K562 (cell line): Measurements from ENCODE around the gene XPNPEP1. TPM values are rescaled to one million over a fixed set of nuclear protein-coding genes. Genes with fewer than 3 reads are reported as not detected.

Experiments used
- ATAC-seq: fragments of 200-7000 bp; cut with Tn5 transposase; 3 replicates; pipeline ENCODE4 v1.9.1; 2020; ENCODE audit warnings: moderate library complexity
- BruUV-seq: library from RNA; stranded (reverse); fragments of 400-500 nt; replicated peaks from 2 replicates; lab custom pipeline; 2021; lab: Mats Ljungman, UMichigan
- CTCF ChIA-PET: fragments of 300-600 bp; formaldehyde crosslinking; extraction: SDS; loops from one replicate; lab custom pipeline; 2021; ENCODE audit warnings: low intra/inter-chr PET ratio; lab: Yijun Ruan, JAX
- POLR2A ChIA-PET: fragments of 300-600, 350-650 bp; sonication (Branson Sonifier 250); formaldehyde crosslinking; extraction: SDS; loops from one replicate; lab custom pipeline; 2021; ENCODE audit warnings: antibody characterized with exemption, inconsistent platforms; lab: Yijun Ruan, JAX
- DNase-seq, 4 experiments: peaks; one replicate each; pipeline versions ENCODE4 v3.0.0 to v3.0.0-alpha.2; 2011 to 2018; ENCODE audit warnings: low spot score in 3 of 4, mixed read lengths in 3 of 4; ENCODE audit errors: extremely low read depth in 1 of 4
- FAIRE-seq: peaks from 2 replicates; lab custom pipeline; 2011; peaks lifted over from hg19 to GRCh38; lab: Jason Lieb, UNC
- H2AFZ ChIP-seq: 2 replicates; pipeline ENCODE4 v1.6.0; 2011; ENCODE audit warnings: low read depth, low read length, control low read depth, inconsistent platforms
- H3K27ac ChIP-seq: fragments of 200-600 bp; 3 replicates; pipeline ENCODE4 v1.8.0; 2011; ENCODE audit warnings: low read depth, mild to moderate bottlenecking, control low read depth, inconsistent platforms, low read length, moderate library complexity, mixed read lengths; ENCODE audit errors: extremely low read depth
- H3K27me3 ChIP-seq, 2 experiments: fragments of 300-600 bp in 1 of 2; 2 replicates in 1 of 2; 3 replicates in 1 of 2; pipeline versions ENCODE4 v1.6.0 to v1.8.0; 2011; ENCODE audit warnings: inconsistent platforms in 2 of 2, low read length in 2 of 2, mild to moderate bottlenecking in 1 of 2, mixed read lengths in 1 of 2, moderate library complexity in 1 of 2; ENCODE audit not compliant: control insufficient read depth in 2 of 2, insufficient read depth in 2 of 2
- H3K36me3 ChIP-seq: fragments of 300-600 bp; 3 replicates; pipeline ENCODE4 v1.8.0; 2011; ENCODE audit warnings: mild to moderate bottlenecking, low read length, inconsistent platforms; ENCODE audit not compliant: control insufficient read depth, insufficient read depth
- H3K4me1 ChIP-seq, 2 experiments: fragments of 200-600 bp in 1 of 2; replicated peaks in 1 of 2; 2 replicates in 1 of 2; 3 replicates in 1 of 2; pipeline versions ENCODE4 v1.5.1 to v1.8.0; 2011; ENCODE audit warnings: inconsistent platforms in 2 of 2, low read length in 2 of 2, mild to moderate bottlenecking in 1 of 2, mixed read lengths in 1 of 2, moderate library complexity in 1 of 2; ENCODE audit not compliant: control insufficient read depth in 2 of 2, insufficient read depth in 2 of 2
- H3K4me2 ChIP-seq: 2 replicates; pipeline ENCODE4 v1.6.1; 2011; ENCODE audit warnings: low read length, control low read depth, inconsistent platforms, mixed read lengths; ENCODE audit not compliant: insufficient read depth
- H3K4me3 ChIP-seq: fragments of 200-600 bp; sonication (generic), shearing (Covaris generic); 2 replicates; pipeline ENCODE4 v1.5.1; 2016; ENCODE audit warnings: control low read depth, inconsistent platforms
- H3K79me2 ChIP-seq: fragments of 200-600 bp; 3 replicates; pipeline ENCODE4 v1.8.0; 2011; ENCODE audit warnings: low read length, inconsistent platforms; ENCODE audit not compliant: control insufficient read depth, insufficient read depth
- H3K9ac ChIP-seq, 2 experiments: 2 replicates each; pipeline versions ENCODE4 v1.6.0 to v1.6.1; 2011; ENCODE audit warnings: low read depth in 2 of 2, low read length in 2 of 2, control low read depth in 1 of 2, inconsistent platforms in 1 of 2, mild to moderate bottlenecking in 1 of 2, mixed read lengths in 1 of 2; ENCODE audit not compliant: insufficient read depth in 1 of 2
- H3K9me1 ChIP-seq: one replicate; pipeline ENCODE4 v1.6.0; 2011; ENCODE audit warnings: inconsistent platforms, mild to moderate bottlenecking, low read length, moderate library complexity; ENCODE audit not compliant: control insufficient read depth, insufficient read depth
- H3K9me3 ChIP-seq: replicated peaks from 2 replicates; pipeline ENCODE4 v1.5.1; 2011; ENCODE audit warnings: low read depth, low read length, inconsistent platforms; ENCODE audit not compliant: control insufficient read depth, insufficient read depth
- H4K20me1 ChIP-seq: replicated peaks from 2 replicates; pipeline ENCODE4 v1.6.1; 2011; ENCODE audit warnings: low read length, inconsistent platforms, mixed read lengths; ENCODE audit not compliant: control insufficient read depth, insufficient read depth
- CBX8 ChIP-seq: fragments of 200-600 bp; sonication (generic); IDR thresholded peaks from 2 replicates; pipeline ENCODE4 v1.6.1; 2012; ENCODE audit warnings: borderline replicate concordance, mixed run types, low read depth, mild to moderate bottlenecking, moderate library complexity, mixed read lengths, low read length, control low read depth, inconsistent platforms; ENCODE audit not compliant: poor library complexity, severe bottlenecking; ENCODE audit errors: extremely low read depth
- CEBPG ChIP-seq, 3 experiments: fragments of 200-800 bp in 1 of 3; sonication (Bioruptor generic) in 1 of 3; sonication (generic) in 1 of 3; formaldehyde crosslinking in 1 of 3; IDR thresholded peaks in 2 of 3; conservative IDR thresholded peaks in 1 of 3; 2 replicates each; pipeline versions ENCODE4 v1.6.1 to v1.8.0; 2016 to 2022; ENCODE audit warnings: missing compliant biosample characterization in 2 of 3, missing genetic modification characterization in 2 of 3, mild to moderate bottlenecking in 1 of 3, missing genetic modification reagents in 1 of 3
- DACH1 ChIP-seq: fragments of 450-650 bp; IDR thresholded peaks from 2 replicates; pipeline ENCODE4 v1.6.1; 2018; ENCODE audit not compliant: partially characterized antibody
- HMG20B ChIP-seq: fragments of 250-450 bp; sonication (Bioruptor Pico); IDR thresholded peaks from 2 replicates; pipeline ENCODE4 v1.5.0; 2021; ENCODE audit warnings: mild to moderate bottlenecking
- IFI16 ChIP-seq: fragments of 250-450 bp; sonication (Bioruptor Pico); IDR thresholded peaks from 2 replicates; pipeline ENCODE4 v2.1.2; 2022; ENCODE audit warnings: mild to moderate bottlenecking, inconsistent platforms
- KLF1 ChIP-seq: fragments of 450-650 bp; IDR thresholded peaks from 2 replicates; pipeline ENCODE4 v1.6.1; 2016; ENCODE audit warnings: missing genetic modification characterization, missing compliant biosample characterization
- PHTF2 ChIP-seq: fragments of 250-450 bp; sonication (Bioruptor Pico); IDR thresholded peaks from 2 replicates; pipeline ENCODE4 v1.5.0; 2021; ENCODE audit warnings: mild to moderate bottlenecking
- POU5F1 ChIP-seq: fragments of 150-350 bp; IDR thresholded peaks from 2 replicates; pipeline ENCODE4 v1.6.1; 2014; ENCODE audit warnings: borderline replicate concordance, low read length, low read depth, mild to moderate bottlenecking; ENCODE audit not compliant: partially characterized antibody
- RFX7 ChIP-seq: fragments of 250-450 bp; sonication (Bioruptor Pico); IDR thresholded peaks from 2 replicates; pipeline ENCODE4 v1.5.1; 2021; ENCODE audit warnings: mild to moderate bottlenecking
- SRSF1 ChIP-seq: fragments of 200-400 bp; formaldehyde crosslinking; IDR thresholded peaks from 2 replicates; pipeline ENCODE4 v1.6.1; 2017; ENCODE audit warnings: mild to moderate bottlenecking, low read depth, low read length, moderate library complexity
- STAG1 ChIP-seq: sonication (generic); formaldehyde crosslinking; IDR thresholded peaks from 2 replicates; pipeline ENCODE4 v1.5.0; 2020; ENCODE audit warnings: missing genetic modification reagents, borderline replicate concordance
- U2AF1 ChIP-seq: fragments of 200-400 bp; formaldehyde crosslinking; optimal IDR thresholded peaks from 2 replicates; pipeline ENCODE3; 2017; ENCODE audit warnings: mild to moderate bottlenecking, low read depth, low read length, moderate library complexity
- USF1 ChIP-seq: sonication (generic); formaldehyde crosslinking; IDR thresholded peaks from 2 replicates; pipeline ENCODE4 v1.9.0; 2022; ENCODE audit warnings: mild to moderate bottlenecking, missing genetic modification reagents
- ZZZ3 ChIP-seq: fragments of 450-650 bp; IDR thresholded peaks from 2 replicates; pipeline ENCODE4 v1.6.1; 2016; ENCODE audit warnings: antibody characterized with exemption, mild to moderate bottlenecking, moderate library complexity
- WGBS: fragments of 100-300 bp; shearing (Covaris generic); methylation state at CpG from one replicate; pipeline ENCODE4 v1.1.6; 2016; ENCODE audit warnings: low coverage, mixed read lengths; ENCODE audit not compliant: insufficient coverage; ENCODE audit errors: missing lambda C conversion rate; 5-methylcytosine and 5-hydroxymethylcytosine counted together
- in situ Hi-C: fragments of 300-500 bp; cut with MboI; formaldehyde crosslinking; loops from 4 replicates; pipeline ENCODE4 v1.15.0; 2018; ENCODE audit warnings: inconsistent platforms, mixed read lengths
- intact Hi-C: fragments of 100-400 bp; cut with micrococcal nuclease; formaldehyde crosslinking; loops from 2 replicates; pipeline ENCODE4 v1.14.2; 2022
- polyA plus RNA-seq, 8 experiments: library from polyadenylated mRNA; depleted of rRNA in 4 of 8; stranded (reverse) in 5 of 8; unstranded in 3 of 8; fragments of >200 nt; fragmentation: Nextera tagmentation in 2 of 8; fragmentation: Illumina TruSeq in 1 of 8; extraction: Ambion mirVana in 2 of 8; extraction: Trizol in 1 of 8; gene quantifications; 2 replicates each; pipeline versions ENCODE4 v1.2.1 to v1.2.3, GENCODE V29; 2011 to 2014; ENCODE audit warnings: inconsistent platforms in 1 of 8, missing spikeins in 1 of 8
- total RNA-seq, 7 experiments: library from RNA; depleted of rRNA in 6 of 7; stranded (reverse); fragments of >200 nt in 6 of 7; fragmentation: Illumina TruSeq in 2 of 7; extraction: Trizol in 2 of 7; gene quantifications; 2 replicates each; pipeline versions ENCODE4 v1.2.1 to v1.2.3, GENCODE V29; 2011 to 2021; ENCODE audit warnings: low replicate concordance in 1 of 7

The XPNPEP1 gene
- total and polyA plus RNA-seq, 9 of the 15 experiments (the other 6 are each of a cell fraction or from before 2014, with no cell fraction given) = 24.2 to 93.5 (median 40.1) TPM

GRCh38 chr10:109934958-109935793 lies 11.9 kb upstream of the XPNPEP1 start:
- no peak overlapping the region for H3K4me2 ChIP-seq
- TF ChIP-seq CEBPG (CRISPR knock-in tag; IDR thresholded peaks at IDR 0.05) = no peak
- 0 out of 4 replicates have a peak, but pooled peaks of 1 of the 2 experiments have one; percentile 28 for TF ChIP-seq CEBPG (tag; conservative IDR thresholded peaks at IDR 0.05 in 1 of 2, IDR thresholded peaks at IDR 0.05 in 1 of 2)
- no peak for TF ChIP-seq HMG20B (CRISPR knock-in tag)
- TF ChIP-seq, all 486 proteins: peak for 1
- Histone ChIP-seq H3K4me1 (no peaks in the 10 kb centered on the region), H4K20me1 (no peaks in the 10 kb centered on the region), H3K79me2 (no peaks in the 10 kb centered on the region), H3K27ac (no peak overlapping the region), H3K9me3 (no peaks in the 10 kb centered on the region), H3K36me3 (no peaks in the 10 kb centered on the region), H3K9ac (no peak overlapping the region), H2AFZ (0 out of 2 replicates have a peak overlapping the region, but pooled peaks have one; percentile 50), H3K4me3 (no peak overlapping the region), H3K9me1 (no peaks in the 10 kb centered on the region), H3K27me3 (no peaks in the 10 kb centered on the region)
- POLR2A ChIA-PET = no interaction called here
- in situ Hi-C loops = no loop called here
- DNase-seq (no peak), ATAC-seq (no peak; the same call in 2 of the 3 replicates), FAIRE-seq (no peak)
- 13% methylated on average over 4 of the region's 5 CpGs for WGBS
- intact Hi-C loops = no loop called here
- BruUV-seq = no TSS peak
- CTCF ChIA-PET = no interaction called here

GRCh38 chr10:109933984-109934565 lies 10.8 kb upstream of the XPNPEP1 start:
- in situ Hi-C loops = no loop called here
- H3K4me3 ChIP-seq = no peak overlapping the region
- DNase-seq (no peak), FAIRE-seq (no peak), ATAC-seq (no peak)
- intact Hi-C loops = no loop called here
- H3K9me1 ChIP-seq = no peaks in the 10 kb centered on the region
- no peak overlapping the region for H3K27ac ChIP-seq
- CTCF ChIA-PET = no interaction called here
- H3K9me3 ChIP-seq = no peaks in the 10 kb centered on the region
- TF ChIP-seq SRSF1 (no peak), IFI16 (CRISPR knock-in tag) (no peak), KLF1 (no peak), PHTF2 (CRISPR knock-in tag) (no peak), STAG1 (CRISPR knock-in tag) (no peak), POU5F1 (no peak), RFX7 (CRISPR knock-in tag) (no peak), USF1 (no peak), U2AF1 (no peak), ZZZ3 (no peak), CBX8 (no peak), DACH1 (no peak)
- POLR2A ChIA-PET = no interaction called here
- H3K79me2 ChIP-seq = no peaks in the 10 kb centered on the region
- no peaks in the 10 kb centered on the region for H3K27me3 ChIP-seq
- H3K36me3 ChIP-seq = no peaks in the 10 kb centered on the region
- no TSS peak for BruUV-seq
- H4K20me1 ChIP-seq = no peaks in the 10 kb centered on the region
- 31% methylated on average over 5 of the region's 5 CpGs for WGBS
- no peaks in the 10 kb centered on the region for H3K4me1 ChIP-seq
- no peak overlapping the region for H2AFZ ChIP-seq
- H3K9ac ChIP-seq = no peak overlapping the region
- no peak overlapping the region for H3K4me2 ChIP-seq
